ENCODE data around the gene ITPK1.

GRCh38 chr14:92930737-92931602 is 184.8 kb downstream of the ITPK1 start:
- TF ChIP-seq POLR2A (IDR thresholded peaks at IDR 0.05; ENCODE audit: low read depth): no peak
- TF ChIP-seq, protein P1, sequence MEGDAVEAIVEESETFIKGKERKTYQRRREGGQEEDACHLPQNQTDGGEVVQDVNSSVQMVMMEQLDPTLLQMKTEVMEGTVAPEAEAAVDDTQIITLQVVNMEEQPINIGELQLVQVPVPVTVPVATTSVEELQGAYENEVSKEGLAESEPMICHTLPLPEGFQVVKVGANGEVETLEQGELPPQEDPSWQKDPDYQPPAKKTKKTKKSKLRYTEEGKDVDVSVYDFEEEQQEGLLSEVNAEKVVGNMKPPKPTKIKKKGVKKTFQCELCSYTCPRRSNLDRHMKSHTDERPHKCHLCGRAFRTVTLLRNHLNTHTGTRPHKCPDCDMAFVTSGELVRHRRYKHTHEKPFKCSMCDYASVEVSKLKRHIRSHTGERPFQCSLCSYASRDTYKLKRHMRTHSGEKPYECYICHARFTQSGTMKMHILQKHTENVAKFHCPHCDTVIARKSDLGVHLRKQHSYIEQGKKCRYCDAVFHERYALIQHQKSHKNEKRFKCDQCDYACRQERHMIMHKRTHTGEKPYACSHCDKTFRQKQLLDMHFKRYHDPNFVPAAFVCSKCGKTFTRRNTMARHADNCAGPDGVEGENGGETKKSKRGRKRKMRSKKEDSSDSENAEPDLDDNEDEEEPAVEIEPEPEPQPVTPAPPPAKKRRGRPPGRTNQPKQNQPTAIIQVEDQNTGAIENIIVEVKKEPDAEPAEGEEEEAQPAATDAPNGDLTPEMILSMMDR (IDR thresholded peaks at IDR 0.05): no peak
- TF ChIP-seq POLR2AphosphoS5 (IDR thresholded peaks at IDR 0.05): no peak
- no peak for TF ChIP-seq EP300 (IDR thresholded peaks at IDR 0.05)

Measured in esophagus muscularis mucosa (tissue), 4 donors.